Measurements from ENCODE around the gene RNU6-9.
A peak's percentile ranks its signal among the peaks of the same experiment; 100 is the strongest.

The RNU6-9 gene

DNA sequence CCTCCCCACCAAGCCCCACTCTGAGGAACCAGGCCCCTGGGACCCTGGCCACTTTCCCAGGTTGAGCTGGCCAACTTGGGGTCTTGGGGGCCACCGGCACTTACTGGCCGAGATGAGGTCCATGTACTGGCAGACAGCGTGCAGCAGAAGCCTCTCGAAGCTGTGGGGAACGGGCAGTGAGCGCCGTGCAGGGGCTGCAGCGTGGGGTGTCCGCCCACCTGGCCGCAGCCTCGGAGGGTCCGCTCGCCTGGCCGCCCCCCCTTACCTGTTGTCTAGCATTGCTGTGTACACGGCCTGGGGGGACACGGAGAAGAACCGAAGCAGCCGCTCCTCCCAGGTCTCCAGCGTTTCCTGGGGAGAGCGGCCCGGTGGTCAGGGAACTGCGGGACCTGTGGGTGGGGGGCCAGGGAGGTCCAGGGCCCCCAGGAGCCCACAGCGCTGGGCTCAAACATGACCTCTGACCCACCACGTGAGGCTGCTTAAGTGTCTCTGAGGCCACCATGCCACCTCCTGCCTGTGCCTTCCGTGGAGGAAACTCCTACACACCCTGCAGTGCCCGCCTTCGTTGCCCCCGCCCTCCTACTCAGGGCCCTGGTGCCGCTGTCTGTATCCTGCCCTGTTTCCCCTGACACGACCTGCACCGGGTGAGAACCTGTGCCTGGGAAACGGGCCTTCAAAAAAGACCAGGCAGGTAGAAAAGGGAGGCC is 6.2 kb downstream of the RNU6-9 start:
- DNase-seq, result no peak

DNA sequence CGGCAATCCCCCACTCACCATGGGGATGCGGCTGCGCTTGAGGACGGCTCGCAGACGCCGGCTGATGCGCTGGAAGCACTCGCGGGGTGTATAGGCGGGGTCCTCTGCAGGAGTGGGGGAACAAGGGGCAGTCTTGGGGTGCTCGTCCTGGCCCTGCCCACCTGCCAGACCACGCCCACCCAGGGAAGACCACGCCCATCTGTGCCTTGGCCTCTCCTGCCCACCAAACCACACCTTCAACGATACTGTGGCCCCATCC is 6.7 kb downstream of the RNU6-9 start:
- DNase-seq, result no peak

DNA sequence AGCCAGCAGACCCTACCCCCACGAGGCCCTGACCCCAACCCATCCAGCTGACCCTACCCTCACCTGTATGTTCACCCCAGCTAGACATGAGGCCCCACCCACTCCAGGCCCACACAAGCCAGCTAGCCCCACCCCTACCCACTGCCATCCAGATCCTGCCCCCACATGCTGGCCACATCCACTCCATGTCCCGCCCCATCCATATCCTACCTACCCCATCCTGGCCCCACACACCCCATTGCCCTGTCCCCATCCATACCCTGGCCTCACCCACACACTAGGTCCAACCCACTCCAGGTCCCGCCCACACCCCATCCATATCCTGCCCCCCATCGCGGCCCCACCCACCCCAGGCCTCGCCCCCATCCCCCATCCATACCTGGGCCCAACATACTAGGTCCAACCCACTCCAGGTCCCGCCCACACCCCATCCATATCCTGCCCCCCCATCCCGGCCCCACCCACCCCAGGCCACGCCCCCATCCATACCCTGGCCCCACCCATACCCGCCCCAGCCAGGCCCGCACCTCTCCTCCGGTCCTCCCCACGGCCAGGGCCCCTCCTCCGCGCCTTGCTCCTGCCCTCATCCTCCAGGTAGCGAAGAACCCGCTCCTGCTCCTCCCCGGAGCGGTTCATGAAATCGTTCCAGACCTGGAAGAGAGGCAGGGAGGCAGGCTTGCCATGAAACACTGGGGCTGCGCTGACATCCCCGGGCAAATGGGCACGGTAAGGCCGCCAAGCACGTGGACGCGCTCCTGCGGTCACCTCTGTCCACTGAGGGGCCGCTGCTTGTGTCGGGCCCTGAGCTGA is 7.2 kb downstream of the RNU6-9 start:
- peak; percentile 63 for DNase-seq

DNA sequence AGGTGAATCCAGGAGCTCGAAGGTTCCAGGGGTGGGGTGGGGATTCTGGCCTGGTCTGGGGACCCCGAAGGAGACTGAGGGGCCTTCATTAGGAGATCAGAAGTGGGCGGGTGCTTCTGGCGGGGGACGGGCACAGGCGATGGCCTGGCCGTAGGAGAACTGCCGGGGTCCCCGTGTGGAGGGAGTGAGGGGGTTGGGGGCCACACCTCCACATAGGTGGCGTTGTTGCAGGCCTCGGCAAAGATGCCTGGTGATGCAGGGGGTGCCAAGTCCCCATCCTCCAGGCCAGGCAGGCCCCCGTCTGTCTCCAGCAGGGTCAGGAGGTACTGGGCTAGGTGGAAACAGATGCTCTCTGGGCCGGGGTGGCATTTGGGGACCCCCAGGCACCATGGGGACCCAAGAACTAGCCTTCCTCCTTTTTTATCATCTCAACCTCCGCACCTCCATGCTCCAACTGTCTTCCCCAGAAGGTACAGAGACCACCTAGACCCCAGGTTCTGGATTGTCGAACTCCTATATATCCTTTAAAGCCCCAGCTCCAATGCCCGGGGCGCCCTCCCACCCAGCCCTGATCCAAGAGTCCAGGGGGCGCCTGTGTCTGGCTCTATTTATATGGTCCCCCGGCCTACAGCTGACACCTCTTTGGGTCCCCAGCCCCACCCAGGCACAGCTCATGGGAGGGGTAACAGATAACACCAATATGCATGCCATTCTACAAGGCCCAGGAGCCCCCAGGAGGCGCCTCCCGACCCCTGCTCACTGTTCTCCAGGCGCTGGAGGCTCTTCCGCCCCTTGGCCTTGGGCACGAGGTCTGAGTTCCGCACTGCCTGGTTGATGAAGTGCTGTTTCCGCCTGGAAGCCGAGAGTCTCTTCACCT is 8.2 kb downstream of the RNU6-9 start:
- no peak for DNase-seq

DNA sequence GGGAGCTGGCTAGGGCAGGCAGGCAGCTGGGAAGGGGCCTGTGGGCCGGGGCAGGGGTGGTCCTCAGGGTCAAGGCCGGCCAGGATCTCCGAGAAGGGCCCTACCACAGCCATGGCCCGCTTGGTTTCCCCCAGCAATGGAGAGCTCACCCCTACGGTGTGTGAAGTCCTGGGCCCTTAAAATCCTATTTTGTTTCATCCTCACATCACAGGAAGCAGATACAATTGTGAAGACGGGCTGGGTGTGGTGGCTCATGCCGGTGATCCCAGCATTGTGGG is 8.7 kb downstream of the RNU6-9 start:
- DNase-seq, result no peak

DNA sequence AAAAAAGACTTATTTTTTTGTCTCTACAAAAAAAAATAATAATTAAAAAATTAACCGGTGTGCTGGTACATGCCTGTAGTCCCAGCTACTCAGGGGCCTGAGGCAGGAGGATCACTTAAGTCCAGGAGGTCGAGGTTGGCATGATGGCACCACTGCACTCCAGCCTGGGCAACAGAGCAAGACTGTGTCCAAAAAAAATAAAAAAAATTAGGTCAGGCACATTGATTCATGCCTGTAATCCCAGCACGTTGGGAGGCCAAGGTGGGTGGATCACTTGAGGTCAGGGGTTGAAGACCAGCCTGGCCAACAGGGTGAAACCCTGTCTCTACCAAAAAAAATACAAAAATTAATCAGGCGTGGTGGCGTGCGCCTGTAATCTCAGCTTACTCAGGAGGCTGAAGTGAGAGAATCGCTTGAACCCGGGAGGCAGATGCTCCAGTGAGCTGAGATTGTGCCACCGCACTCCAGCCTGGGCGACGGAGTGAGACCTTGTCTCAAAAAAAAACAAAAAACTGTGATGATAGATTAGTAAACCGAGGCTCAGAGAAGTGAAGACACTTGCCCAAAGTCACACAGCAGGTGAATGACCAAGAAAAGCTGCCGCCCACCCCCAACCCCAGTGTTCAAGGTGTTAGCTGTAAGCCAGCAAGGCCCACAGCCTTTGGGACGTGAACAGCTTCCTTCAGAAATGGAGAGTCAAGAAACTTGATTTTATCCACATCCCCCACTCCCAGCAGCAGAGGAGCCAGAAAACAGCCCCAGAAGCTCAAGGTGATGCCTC is 9.4 kb downstream of the RNU6-9 start:
- no peak for DNase-seq

DNA sequence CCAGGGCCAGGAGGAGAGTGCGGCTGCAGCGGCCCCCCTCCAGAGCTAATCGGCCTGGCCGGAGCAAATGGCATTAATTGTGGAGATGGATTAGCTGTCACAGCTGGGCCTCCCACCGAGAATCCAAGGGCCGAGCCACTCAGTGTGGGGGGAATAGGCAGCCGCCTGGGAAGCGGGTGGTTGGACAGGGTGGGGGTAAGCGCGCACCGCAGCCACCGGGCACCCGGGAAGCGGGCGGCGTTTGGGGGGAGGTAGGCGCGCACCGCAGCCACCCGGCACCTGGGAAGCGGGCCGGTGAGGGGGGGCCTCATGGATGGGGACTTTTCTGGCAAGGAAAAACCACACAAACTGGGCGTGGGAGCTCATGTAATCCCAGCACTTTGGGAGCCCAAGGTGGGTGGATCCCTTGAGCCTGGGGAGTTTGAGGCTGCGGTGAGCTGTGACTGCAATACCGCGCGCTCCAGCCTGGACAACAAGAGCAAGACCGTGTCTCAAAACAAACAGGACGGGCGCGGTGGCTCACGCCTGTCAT is 10.0 kb downstream of the RNU6-9 start:
- DNase-seq, result no peak

DNA sequence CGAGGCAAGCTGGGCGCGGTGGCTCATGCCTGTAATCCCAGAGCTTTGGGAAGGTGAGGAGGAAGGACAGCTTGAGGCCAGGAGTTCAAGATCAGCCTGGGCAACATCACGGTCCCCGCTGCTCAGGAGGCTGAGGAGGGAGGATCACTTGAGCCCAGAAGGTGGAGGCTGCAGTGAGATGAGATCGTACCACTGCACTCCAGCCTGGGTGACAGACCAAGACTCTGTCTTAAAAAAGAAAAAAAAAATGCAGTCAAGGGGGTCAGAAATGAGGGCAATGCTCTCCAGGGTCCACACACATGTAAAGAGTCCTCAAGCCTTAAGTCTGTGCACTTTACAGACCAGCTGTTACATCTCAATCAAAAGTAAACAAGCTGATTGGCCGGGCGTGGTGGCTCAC is 11.3 kb downstream of the RNU6-9 start:
- no peak for DNase-seq

DNA sequence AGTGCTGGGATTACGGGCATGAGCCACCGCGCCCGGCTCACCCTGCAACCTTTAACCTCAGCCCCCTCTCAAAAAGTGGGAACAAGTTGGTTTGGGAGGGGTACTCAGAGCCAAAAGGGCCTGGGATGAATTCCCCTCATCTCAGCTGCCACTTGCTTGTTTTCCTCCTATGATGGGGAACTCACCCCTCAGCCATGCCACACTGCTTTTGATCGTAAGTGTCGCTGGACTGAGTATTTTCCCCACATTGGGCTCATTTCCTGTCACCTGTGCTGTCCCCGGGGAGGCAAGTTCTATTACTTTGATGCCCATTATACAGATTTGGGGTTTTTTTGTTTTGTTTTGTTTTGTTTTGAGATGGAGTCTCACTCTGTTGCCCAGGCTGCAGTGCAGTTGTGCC is 13.2 kb downstream of the RNU6-9 start:
- peak; percentile 65 for DNase-seq

DNA sequence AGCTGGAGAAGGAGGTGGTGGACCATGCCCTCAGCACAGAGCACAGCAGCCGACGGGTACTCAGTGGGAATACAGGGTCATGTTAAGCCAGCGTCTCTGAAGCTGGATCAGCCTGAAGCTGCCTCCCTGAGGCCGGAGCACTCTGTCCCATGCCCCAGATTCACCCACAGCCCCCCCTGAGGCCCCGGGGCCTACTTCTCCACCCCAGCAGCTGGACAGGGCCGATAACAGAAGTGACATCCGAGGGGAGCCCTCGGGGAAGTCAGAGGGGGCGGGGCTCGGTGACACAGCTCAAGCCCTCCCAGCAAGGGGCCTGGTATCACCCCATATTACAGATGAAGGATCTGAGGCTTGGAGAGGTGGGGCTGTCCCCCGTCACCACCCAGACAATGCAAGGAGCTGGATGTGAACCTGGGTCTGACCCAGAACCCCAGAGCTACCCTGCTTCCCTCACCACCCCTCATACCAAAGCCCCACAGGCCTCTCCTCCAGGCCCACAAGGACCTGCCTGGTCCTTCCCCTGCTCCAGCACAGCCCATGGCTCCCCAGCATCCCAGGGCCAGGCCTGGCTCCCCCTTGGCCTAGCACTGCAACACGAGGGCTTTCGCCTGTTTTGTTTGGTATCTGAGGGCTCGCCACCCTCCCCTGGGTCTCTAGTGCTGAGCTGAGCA is 14.0 kb downstream of the RNU6-9 start:
- peak; percentile 52 for DNase-seq

DNA sequence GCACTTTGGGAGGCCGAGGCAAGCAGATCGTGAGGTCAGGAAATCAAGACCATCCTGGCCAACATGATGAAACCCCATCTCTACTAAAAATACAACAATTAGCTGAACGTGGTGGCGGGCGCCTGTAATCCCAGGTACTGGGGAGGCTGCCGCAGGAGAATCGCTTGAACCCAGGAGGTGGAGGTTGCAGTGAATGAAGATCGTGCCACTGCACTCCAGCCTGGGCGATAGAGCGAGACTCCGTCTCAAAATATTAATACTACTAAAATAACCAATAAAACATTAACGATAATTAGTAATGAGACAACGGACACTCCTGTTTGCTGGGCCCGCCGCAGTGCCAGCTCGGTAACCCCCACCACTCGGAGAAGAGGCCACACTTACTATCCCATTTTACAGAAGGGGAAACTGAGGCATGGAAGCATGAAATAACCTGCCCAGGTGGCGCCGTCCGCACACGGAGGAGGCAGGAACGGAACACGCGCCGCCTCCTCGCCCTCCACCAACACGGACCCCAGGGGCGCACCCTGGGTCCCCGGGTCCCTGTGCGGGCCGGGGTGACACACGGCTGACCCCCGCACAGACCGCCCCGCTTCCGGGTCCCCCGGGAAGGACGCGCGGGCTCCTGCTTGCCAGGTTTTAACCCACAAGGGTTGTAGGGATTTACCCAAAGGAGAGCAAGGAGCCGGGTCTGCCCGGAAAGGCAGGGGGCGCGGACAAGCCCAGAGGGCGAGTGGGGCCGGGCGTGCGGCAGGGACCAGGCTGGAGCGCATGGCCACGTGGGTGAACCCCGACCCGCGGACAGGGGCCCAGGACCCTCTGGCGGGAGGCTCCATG is 18.1 kb downstream of the RNU6-9 start:
- no peak for DNase-seq

DNA sequence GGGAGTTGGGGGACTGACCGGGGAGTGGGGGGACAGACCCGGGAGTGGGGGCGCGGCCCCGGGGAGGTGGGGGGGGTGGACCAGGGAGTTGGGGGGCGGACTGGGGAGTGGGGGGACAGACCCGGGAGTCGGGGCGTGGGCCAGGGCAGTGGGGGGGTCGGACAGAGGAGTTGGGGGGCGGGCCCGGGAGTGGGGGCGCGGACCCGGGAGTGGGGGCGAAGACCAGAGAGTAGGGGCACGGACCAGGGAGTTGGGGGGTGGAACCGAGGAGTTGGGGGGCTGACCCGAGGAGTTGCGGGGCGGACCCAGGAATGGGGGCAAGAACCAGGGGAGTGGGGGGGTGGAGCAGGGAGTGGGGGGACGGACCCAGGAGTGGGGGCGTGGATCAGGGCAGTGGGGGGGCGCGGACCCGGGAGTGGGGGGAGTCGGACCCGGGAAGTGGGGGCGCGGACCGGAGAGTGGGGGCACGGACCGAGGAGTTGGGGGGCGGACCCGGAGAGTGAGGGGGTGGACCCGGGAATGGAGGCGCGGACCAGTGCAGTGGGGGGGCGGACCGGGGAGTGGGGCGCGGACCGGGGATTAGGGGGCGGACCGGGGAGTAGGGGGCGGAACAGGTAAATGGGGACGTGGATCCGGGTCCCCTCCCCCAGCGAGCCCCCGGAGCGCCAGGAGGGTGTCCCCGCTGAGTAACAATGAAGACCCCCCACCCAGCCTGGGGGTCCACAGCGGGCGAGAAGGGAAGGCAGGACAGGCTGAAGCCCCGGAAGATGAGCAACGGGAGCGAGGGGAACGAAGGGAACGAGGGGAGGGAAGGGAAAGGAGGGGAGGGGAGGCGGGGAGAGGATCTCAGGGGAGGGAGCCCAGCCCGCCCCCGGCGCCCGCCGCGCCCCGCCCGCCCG is 19.1 kb downstream of the RNU6-9 start:
- DNase-seq, result peak; percentile 61

DNA sequence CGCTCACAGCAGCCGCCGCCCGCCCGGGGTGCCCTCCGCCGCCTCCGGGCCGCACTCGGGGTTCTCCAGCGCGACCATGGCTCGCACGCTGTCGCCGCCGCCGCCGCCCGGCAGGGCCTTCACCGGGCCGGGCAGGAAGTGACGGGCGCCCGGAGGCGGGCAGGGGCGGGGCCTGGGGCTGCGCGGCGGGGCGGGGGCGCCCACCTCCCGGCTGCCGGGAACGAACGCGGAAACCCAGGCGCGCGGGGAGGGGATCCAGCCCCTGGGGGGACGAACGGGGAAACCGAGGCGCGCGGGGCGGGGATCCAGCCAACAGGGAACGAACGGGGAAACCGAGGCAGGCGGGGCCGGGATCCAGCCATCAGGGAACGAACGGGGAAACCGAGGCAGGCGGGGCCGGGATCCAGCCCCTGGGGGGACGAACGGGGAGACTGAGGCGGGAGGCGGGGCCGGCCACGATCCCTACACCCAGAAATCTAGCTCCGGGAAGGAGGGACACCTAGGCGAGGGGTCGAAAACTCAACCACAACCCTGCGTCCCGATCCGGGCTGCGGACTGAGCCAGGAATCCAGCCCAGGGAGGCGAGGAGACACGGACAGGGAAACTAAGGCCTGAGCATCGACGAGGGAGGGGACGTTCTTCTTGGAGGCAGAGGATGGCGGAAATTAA is 19.9 kb downstream of the RNU6-9 start, which contains the start of gene R3HDM4:
TSS of gene R3HDM4 (minus strand) at position 140 of the 669 bp plus-strand sequence. CDS start at position 78, 62 bp downstream.
- DNase-seq, result peak; percentile 92

DNA sequence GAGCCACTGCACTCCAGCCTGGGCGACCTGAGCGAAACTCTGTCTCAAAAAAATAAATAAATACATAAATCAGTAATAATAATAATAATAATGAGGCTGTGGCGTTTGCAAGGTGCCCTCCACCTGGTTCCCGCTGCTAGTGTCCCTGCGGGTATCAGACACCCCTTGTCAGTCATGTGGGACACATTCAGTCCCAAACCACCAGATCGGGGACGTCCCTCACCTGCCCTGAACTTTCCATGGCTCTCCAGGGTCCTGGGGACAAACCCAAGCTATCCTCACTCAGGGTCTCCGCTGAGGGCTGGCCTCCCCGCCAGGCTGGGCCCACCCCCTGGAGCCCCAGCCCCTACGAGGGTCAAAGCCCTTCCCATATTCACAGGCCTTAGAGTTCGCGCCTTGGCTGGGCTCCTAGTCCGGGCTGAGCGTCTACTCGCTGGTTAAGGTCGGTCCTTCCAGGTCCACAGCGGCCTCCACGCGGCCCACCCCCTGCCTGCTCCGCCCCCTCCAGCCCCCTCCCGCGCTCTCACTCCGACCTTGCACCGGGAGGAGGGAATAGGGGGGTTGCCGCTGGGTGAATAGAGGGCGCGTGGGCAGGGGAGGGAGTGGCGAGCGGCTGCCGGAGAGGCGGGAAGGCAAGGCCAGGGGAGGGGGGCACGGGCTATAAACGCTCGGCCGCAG is 23.5 kb downstream of the RNU6-9 start:
- no peak for DNase-seq

DNA sequence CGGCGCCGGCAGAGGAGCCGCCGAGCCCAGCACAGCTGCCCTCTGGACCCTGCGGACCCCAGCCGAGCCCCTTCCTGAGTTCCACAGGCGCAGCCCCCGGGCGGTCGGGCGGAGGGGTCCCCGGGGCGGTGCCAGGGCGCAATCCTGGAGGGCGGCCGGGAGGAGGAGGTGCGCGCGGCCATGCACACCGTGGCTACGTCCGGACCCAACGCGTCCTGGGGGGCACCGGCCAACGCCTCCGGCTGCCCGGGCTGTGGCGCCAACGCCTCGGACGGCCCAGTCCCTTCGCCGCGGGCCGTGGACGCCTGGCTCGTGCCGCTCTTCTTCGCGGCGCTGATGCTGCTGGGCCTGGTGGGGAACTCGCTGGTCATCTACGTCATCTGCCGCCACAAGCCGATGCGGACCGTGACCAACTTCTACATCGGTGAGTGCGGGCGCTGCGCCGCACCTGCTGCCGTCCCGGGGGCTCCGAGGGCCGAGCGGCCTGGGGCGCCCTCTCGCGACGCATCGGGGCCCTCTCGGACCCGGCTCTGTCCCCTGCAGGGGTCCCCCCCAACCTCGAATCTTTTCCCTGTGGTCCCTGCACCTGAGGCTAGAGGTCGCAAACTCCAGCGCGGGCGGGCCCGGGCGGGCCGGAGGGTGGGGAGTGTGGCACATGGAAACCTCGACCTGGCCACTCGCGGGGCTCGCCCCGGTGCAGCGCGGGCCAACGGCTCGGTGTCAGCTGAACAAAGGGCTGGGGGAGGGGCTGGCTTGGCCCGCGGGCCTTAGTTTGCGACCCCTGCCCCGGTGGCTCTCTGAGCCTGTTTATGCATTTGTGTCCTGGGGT is 24.3 kb downstream of the RNU6-9 start, which contains the start of gene KISS1R:
TSS of gene KISS1R (plus strand) at position 11 of the 829 bp plus-strand sequence. CDS start at position 181, 170 bp downstream.
- DNase-seq, result peak; percentile 60

DNA sequence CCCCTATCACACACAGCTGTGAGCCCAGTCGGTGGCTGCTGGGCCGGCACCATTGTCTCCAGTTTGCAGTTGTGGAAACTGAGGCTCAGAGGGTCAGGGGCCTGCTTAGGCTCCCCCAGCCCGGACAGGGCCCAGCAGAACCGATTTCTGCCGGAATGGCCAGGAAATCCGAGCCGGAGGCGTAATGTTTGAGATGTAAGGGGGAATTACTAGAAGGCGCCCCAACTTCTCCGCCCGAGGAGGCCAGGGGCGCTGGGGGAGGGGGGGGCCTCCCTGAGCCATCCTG is 24.8 kb downstream of the RNU6-9 start:
- DNase-seq, result no peak

DNA sequence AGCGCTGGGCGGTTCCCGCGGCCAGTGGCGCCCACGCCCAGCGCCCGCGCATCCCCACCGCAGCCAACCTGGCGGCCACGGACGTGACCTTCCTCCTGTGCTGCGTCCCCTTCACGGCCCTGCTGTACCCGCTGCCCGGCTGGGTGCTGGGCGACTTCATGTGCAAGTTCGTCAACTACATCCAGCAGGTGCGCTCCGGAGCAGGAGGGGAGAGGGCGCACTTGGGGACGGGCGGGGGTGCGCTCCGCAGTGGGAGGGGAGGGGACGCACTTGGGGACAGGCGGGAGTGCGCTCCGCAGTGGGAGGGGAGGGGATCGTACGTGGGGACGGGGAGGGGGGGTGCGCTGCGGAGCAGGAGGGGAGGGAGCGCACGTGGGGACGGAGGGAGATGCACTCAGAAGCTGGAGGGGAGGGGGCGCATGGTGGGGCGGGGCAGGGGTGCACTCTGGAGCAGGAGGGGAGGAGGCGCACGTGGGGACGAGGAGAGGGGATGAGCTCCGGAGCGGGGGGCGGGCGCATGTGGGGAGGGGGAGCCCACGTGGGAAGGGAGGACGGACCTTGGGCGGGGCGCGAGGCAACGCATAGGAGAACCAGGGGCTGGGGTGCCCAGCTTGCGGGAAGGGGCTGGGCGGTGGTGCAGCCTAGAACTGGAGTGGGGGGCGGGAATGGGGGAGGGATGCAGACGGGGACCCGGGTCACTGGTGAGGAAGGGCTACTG is 25.4 kb downstream of the RNU6-9 start:
- no peak for DNase-seq
